GM18511 (cell line): Measurements from ENCODE around the gene SLC12A6.

ENCODE experiments used
- ATAC-seq: cut with Tn5 transposase; IDR thresholded peaks from one replicate; pipeline ENCODE4 v1.9.1; 2021; ENCODE audit warnings: mild to moderate bottlenecking, moderate library complexity; ENCODE audit not compliant: unreplicated experiment

SLC12A6 gene

DNA sequence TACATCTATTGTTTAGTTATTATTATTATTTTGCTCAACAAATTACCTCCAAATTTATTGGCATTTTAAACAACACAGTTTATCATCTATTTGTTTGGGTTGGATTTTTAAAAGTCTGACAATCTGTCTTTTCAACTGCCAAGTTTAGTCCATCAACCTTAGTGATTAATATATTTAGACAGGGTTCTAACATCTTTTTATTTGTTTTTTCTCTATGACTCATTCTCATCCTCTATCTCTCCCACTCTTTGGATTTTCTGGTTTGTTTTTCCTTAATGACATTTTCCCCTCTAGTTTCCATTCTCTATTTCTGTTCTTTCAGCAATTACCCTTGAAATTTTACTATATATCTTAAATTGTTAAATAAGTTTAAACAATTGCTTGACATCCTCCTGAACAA is 70.8 kb downstream of the SLC12A6 start:
- no peak for ATAC-seq

DNA sequence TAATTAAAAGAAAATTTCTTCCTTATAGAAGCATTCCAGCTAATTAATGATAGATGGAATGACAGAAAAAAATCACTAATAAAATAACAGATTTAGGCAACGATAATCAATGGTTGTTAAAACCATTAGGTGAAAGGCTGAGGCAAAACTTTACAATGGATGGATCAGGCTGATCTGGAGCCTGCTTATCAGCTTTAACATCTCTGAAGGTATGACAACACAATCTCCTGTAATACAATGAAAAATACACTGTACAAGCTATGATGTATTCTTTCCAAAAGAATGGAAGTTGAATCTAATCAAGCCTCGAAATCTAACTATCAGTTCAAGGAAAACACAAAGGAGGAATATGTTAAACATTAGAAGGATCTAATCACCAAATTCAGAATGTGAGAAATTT is 73.5 kb downstream of the SLC12A6 start:
- ATAC-seq: no peak

DNA sequence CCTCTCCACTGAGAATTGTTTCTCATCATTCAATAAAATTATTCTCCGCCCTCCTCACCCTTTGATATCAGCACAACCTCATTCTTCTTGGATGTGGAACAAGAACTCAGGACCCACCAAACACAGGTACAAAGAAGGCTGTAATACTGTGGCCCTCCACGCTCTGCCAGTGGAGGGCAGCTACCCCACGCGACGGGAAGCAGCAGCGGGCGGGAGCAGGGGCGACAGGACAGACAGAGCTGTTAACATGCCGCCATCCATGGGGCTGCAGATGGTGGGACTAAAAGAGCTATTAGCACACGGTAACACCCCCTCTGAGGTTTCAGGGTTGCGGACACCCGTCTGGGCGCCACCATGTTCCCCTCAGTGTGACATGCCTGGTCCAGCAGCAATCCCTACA is 75.2 kb downstream of the SLC12A6 start:
- no peak for ATAC-seq

DNA sequence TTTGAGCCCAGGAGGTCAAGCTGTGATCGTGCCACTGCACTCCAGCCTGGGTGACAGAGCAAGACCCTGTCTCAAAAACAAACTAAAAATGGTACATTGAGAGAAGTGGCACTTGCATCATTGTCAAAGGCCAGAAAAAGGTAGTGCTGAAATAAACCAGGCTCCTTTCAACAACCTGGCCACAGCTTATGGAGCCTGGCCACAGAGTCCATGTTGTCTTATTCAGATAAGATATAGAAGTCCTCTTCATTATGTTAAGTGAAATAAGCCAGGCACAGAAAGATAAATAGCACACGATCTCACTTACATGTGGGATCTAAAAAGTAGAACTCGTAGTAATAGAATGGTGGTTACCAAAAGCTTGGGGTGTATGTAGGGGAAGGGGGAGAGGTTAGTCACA is 78.0 kb downstream of the SLC12A6 start:
- no peak for ATAC-seq

DNA sequence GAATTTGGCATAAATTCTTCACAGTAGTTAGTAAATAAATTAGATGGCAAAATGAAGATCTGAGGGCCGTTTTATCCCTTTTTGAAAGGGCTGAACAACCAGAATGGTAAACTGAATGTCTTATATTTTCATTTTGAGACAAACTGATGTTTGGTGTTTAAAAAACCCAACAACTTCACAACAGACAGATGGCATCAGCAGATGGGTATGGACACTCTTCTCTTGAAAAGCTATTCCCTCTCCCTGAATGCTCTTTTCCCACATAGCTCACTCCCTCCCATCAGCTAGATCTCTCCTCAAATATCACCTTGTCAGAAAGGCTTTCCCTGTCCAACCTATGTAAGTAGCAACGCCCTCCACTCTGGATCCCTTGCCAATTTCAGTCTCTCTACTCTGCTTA is 79.4 kb downstream of the SLC12A6 start:
- ATAC-seq: no peak

DNA sequence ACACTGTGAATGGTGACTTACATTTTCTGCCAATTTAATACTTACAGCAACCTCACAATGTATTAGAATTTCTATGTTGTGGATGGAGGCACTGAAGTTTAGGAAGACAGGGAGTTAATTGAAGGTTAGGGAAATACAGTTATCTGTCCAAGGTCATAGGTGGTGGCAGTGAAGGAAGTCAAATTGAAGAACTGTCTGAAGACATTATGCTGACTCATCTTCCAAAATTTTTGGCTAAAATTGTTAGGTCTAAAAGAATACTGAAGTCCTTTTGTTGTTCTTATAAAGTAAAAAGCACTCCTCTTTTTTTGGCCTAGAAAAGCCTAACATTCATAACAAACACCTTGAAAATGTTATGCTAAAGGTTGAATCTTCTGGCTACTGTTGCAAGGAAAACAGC is 85.0 kb downstream of the SLC12A6 start:
- no peak for ATAC-seq

DNA sequence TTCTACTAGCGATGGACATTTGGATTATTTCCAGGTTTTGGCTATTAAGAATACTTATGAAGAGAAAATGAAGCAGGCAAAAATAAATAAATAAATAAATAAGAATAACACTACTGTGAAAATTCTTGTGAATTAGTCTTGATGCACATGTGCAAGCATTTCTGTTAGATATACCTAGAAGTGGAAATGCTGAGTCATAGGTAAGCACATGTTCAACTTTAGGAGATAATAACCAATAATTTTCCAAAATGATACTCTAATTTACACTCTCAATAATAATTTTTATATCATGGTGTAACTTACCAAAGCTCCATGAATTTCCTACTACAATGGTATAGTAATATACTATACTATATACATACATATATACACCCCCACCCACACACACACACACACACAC is 89.4 kb downstream of the SLC12A6 start:
- ATAC-seq: no peak

DNA sequence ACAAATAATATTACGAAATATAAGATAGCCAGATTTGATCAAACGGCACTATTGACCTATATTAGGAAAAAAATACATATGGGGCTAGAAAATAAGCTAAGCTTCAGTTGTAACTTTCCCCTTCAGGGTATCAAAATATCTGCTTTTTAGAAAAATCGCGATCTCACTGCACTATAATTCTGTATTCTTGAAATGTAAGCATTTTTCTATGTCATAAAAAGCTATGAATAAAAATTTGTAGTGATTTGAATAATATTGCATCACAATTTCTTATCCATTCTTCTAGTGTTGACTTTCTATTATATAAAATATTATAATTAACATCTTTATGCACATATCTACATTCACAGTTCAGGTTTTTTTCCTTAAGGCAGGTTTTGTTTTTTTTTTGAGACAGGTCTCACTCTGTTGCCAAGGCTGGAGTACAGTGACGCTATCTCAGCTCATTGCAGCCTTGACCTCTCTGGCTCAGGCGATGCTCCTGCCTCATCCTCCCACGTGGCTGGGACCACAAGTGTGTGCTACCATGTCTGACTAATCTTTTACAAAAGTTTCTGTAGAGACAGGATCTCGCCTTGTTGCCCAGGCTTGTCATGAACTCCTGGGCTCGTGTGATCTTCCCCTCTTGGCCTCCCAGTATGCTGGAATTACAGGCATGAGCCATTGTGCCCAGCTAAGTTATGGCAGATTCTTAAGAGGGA is 91.2 kb downstream of the SLC12A6 start:
- ATAC-seq: no peak

DNA sequence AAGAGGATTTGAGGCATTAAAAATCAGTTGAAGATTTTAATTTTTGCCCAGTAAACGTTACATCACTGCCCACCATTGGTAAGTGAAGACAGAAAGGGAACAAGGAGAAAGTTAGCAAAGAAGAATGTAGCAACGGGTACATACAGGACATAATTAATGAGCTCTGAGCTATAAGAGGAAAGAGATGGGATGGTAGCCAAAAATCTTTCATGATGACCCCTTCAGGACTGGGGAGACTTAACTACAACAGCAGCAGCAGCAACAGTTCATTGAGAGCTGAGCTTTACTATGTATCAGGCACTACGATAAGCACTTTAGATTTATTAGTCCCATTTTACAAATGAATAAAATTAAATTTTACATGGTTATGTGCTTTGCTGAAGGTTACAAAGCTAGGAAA is 94.4 kb downstream of the SLC12A6 start:
- no peak for ATAC-seq

DNA sequence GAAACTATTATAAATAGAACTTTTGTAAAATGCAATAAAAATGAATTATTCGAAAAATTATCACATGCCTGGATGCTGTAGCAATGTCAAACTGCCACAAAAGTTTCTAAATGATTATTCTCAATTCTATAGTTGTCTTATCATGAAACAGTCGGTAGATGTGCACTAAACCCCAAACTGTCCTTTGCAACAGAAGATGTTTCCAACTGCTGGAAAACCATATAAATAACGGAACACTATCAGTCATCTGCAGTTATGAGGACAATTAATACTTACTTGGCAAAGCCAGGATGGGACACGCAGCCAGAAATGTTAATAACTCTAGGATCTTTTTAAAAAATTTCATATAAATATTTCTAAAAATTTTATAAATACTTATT is 95.3 kb downstream of the SLC12A6 start:
- no peak for ATAC-seq

DNA sequence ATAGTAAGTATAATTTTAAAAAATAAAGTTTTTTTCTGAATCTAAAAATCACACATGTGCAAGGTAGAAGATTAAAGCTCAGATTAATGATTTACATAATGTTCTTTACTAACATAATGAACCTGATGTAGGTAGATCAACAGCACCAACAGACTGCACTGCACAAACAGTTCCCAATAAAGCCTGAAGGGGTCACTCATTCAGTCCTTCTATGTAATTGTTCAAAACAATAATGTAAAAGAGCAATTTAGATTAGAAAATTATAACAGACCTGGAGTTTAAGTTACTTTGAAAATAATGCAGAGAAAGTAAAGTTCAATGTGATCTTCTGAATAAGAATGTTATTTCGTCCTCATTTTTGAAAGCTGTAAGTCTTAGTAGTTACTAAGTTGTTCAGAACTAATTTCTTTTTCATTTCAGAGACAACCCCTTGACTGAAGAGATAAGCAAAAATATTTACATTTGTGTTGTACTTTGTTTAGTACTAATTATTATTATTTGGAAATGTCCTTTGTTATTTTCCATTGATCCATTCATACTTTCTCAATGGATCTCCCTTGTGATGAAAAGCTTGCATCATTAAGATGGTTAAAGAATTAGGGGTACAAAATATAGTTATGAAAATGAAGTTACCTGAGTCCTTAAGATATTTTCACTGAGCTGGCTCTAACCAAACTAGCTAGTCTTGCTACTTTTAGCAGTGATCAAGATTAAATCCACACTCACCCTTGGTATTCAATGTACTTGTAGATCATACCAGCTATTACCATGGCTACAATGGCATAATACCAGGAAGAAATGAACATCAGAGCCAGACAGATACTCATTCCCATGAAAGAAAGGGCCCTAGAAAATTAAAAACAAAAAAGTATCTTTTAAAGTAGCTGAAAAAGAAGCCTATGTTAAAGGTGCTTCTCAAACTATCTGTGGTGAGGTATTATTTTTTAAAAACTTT is 95.9 kb downstream of the SLC12A6 start:
- ATAC-seq: no peak

DNA sequence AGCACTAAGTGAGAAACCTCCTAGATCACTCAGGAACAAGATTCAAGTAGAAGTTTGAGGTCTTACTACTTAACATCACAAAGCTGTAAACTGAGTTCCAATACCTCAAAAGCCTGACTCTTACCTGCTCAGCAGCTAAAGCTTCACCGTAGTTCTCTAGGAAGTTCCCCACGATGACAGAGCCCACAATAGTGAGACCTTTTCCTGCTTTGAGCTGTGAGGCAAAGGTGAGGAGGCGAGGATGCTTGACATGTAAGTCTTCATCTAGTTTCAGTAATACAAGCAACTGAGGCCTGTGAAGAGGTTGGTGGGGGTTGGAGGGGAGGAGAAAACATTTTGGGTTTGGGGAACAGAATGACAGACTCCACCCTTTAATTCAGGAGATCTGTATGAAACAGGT is 97.0 kb downstream of the SLC12A6 start:
- ATAC-seq: no peak

DNA sequence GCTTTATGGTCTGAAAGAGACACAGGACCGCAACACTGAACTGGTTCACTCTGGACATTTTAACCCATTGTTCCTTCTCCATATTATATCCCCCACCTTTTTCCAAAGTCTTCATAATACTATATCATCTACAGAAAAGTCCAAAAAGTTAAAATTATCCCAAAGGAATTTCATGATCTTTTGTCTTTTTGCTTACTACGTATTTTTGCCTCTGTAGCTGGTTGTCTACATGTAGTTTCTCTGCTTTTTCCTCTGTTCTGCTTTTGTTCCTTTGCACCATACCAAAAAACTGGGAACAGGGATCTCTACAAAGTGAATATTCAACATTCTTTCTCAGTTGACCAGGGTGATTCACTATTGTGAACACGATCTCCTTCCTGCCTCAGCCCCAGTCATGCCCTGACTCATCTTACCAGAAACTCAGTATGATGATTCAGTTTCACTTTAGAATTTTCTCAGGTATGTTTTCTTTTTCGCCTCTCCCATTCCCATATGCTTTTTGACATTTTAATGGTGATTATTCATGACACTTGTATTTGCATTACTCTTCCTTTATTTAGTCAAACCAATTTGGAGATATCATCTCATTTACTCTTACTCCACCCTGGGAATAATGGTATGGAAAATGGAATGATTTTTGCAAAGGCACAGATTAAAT is 98.3 kb downstream of the SLC12A6 start:
- ATAC-seq: no peak

DNA sequence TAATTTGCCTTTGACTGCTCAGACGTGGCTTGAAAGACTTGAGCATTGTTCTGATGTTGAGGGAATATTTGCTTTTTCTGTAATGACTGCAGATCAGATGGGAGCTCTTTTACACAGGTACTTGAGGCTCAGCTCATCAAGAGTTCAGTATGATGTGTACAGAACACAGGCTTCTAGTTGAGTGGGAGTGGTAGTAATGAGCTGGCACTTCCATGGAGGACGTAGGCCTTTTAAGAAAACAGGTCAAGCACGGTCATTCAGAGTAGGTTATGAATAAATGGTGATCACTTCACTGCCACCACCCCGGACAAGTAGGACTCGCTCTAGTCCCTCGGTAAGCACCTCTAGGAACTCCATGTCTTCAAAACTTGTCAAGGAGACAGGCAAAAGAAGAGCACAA is 104.0 kb downstream of the SLC12A6 start:
- no peak for ATAC-seq

DNA sequence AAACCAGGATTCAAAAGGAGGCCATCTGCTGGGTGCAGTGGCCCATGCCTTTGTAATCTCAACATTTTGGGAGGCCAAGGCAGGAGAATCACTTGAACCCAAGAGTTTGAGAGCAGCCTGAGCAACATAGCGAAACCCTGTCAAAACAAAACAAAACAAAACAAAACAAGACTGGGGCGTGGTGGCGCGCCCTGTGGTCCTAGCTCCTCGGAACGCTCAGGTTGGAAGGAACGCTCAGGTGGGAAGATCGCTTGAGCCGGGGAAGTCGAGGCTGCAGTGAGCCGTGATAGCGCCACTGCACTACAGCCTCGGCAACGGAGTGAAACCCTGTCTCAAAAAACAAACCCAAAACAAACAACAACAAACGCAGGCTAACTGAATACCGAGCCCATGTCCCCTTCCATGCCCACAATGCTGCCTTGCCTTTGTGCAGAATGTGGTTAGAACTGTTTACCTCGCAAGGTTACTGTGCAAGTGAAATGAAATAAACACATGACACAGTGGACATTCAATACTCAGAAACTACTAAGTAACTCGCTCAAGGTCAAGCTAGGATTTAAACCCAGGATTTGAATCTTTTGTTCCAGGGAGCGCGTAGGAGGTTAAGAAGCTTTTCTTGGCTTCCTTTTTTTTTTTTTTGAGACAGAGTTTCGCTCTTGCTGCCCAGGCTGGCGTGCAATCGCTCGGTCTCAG is 113.5 kb downstream of the SLC12A6 start:
- no peak for ATAC-seq

DNA sequence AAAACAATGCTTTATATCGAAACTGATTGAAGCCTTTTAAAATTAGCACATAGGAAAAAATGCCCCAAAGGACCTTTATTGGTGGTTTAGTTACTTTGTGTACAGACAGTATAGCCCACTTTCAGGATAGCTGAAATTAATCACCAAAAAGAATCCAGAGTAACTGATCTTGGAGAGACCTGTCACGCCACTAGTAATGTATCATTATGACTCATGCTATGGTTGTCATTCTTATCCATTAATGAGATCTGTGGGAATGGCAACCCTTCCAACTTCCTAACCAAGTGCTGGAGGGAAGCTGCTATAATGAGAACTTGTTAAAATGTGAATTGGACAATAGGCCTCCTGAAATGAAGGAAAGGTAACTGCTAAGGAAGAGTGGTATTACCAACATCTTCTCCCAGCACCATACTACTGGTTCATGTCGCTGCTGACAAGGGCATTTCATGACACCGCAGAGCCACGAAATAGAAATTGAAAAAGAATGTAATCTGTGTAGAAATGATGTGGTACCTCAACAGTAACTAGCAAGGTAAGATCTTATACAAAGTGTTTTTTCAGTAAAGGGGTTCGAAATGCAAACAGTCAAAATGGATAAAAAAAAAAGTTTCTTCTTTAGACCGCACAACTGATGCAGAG is 119.9 kb downstream of the SLC12A6 start:
- ATAC-seq: no peak

DNA sequence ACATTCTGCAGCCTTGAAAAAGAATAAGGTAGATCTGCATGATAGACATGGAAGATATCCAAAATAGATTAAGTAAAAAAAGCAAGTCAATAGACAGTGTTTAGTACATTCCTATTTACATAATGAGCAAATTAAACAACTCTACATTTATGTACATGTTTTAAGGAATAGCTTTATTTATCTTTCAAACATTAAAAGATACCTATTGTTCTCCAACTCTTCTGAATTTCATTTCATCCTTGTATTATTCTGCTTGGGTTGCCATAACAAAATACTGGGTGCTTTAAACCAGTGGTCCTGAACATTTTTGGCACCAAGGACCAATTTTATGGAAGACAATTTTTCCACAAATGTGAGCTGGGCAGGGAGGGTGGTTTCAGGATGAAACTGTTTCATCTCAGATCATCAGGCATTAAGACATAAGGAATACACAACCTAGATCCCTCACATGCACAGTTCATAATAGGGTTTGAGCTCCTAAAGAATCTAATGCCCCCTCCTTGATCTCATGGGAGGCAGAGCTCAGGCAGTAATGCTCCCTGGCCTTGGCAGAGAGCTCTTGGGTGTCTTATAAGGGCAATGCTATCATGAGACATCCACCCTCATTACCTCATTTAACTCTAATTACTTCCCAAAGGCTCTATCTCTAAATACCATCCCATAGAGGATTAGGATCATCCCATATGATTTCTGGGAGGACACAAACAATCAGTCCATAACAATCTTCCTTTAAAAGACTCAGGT is 120.9 kb downstream of the SLC12A6 start:
- ATAC-seq: no peak

DNA sequence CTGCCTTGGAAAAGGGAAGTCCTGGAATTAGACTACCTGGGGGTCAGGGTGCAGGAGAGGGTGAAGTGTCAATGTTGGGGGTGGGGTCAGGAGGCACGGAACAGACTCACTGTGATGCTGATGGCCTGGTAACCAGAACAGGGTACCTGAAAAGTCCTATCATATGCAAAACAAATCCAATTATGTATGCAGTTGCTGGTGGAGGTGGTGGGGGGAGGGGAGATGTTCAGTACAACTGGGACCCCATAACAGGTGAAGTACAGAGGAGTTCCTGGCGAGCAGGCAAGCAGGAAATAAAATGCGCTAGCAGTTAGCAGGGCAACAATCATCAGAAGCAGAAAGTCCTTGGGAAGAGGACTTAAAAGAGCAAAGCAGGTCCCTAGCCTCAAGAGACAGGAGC is 123.4 kb downstream of the SLC12A6 start:
- no peak for ATAC-seq

DNA sequence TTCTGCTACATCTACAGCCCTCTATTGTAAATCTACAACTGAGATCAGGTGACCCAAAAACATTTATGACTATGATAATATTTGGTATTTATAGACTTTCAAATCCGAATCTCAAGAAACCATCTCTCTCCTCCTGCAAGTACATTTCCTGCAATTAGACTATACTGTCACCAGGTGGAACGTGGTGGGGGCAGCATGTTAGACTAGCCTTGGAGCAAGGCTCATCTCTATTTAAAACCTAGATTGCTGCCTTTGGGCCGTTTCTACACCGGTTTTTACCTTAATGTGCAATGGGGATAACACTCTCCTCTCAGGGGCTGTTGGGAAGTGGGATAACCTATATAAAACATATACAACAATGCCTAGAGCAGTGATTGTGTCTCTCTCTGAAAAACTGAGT is 123.9 kb downstream of the SLC12A6 start:
- no peak for ATAC-seq
